ENCODE data around the gene SCN2A.

SCN2A gene

DNA sequence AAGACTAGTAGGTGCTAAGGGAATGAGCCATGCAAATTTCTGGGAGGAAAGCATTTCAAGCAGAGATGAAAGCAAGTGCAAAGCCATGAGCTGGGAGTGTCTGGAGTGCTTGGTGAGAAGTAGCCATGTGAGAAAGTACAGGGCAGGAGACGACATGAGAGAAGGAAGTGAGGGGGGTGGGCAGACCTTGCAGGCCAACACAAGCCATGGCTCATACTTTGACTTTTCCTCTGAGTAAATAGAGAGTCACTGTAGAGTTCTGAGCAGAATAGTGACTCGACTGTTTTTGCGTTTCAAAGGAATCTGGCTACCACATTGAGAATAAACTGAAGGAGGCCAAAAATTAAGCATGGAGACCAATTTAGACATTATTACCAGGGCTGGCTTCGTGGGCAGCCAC, 42.2 kb downstream of the SCN2A start:
- Histone ChIP-seq H3K36me3 (ENCODE audit: control insufficient read depth in 2 of 2, insufficient read depth in 2 of 2, low read length in 2 of 2) (no peaks in the 10 kb centered on the region), H3K4me3 (ENCODE audit: low read length in 2 of 2) (no peak overlapping the region), H3K27me3 (ENCODE audit: control insufficient read depth in 1 of 2, insufficient read depth in 2 of 2, low read length in 2 of 2) (no peaks in the 10 kb centered on the region), H3K9me3 (ENCODE audit: control insufficient read depth in 2 of 2, low read length in 2 of 2) (no peaks in the 10 kb centered on the region), H3K9ac (ENCODE audit: low read length in 2 of 2) (no peak overlapping the region), H3K4me1 (ENCODE audit: control insufficient read depth, insufficient read depth, low read length) (no peaks in the 10 kb centered on the region), H3K27ac (ENCODE audit: low read length) (no peak overlapping the region)

GRCh38 chr2:165283342-165283741, 44.1 kb downstream of the SCN2A start:
- H3K27me3 ChIP-seq (ENCODE audit: control insufficient read depth in 1 of 2, insufficient read depth in 2 of 2, low read length in 2 of 2) = no peaks in the 10 kb centered on the region
- no peaks in the 10 kb centered on the region for H3K4me1 ChIP-seq (ENCODE audit: control insufficient read depth, insufficient read depth, low read length)
- H3K9me3 ChIP-seq (ENCODE audit: control insufficient read depth in 2 of 2, low read length in 2 of 2) = peaks cover 0 to 2% of the 10 kb centered on the region in 2 donors
- no peak overlapping the region for H3K27ac ChIP-seq (ENCODE audit: low read length)
- no peaks in the 10 kb centered on the region for H3K36me3 ChIP-seq (ENCODE audit: control insufficient read depth in 2 of 2, insufficient read depth in 2 of 2, low read length in 2 of 2)
- no peak overlapping the region for H3K9ac ChIP-seq (ENCODE audit: low read length in 2 of 2)
- H3K4me3 ChIP-seq (ENCODE audit: low read length in 2 of 2) = no peak overlapping the region

DNA sequence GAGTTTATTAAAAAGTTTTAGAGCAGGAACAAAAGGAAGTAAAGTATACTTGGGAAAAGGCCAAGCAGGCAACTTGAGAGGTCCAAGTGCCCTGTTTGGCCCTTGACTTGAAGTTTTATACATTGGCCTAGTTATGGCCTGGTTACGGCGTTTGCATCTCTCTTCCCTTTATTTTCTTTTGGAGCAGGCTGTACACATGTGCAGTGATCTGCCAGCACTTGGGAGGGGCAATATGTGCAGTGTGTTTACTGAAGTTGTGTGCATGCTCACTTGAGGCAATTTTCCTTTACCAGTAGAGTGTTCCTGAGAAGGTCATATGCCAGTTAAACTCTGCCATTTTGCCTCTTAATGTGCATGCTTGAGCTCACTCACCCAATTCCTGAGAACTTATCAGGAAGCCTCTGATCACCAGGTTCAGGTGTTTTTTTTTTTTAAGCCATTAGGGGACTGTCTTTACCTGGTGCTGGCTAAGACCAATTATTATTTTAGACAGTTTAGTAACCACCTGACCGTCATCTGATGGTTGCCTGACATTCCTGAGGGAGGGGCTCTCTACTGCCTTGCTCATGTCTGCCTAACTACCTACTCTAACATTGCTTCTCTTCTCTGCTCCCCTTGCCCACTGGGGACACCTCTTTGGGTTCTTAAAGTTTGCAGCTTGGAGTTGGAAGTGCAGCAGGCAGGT, 48.0 kb downstream of the SCN2A start:
- peaks cover 0 to 2% of the 10 kb centered on the region in 2 donors for H3K9me3 ChIP-seq (ENCODE audit: control insufficient read depth in 2 of 2, low read length in 2 of 2)
- H3K9ac ChIP-seq (ENCODE audit: low read length in 2 of 2) = no peak overlapping the region
- H3K27ac ChIP-seq (ENCODE audit: low read length) = no peak overlapping the region
- H3K36me3 ChIP-seq (ENCODE audit: control insufficient read depth in 2 of 2, insufficient read depth in 2 of 2, low read length in 2 of 2) = no peaks in the 10 kb centered on the region
- no peaks in the 10 kb centered on the region for H3K27me3 ChIP-seq (ENCODE audit: control insufficient read depth in 1 of 2, insufficient read depth in 2 of 2, low read length in 2 of 2)
- no peak overlapping the region for H3K4me3 ChIP-seq (ENCODE audit: low read length in 2 of 2)
- H3K4me1 ChIP-seq (ENCODE audit: control insufficient read depth, insufficient read depth, low read length) = no peaks in the 10 kb centered on the region

- H3K36me3 ChIP-seq (ENCODE audit: control insufficient read depth in 2 of 2, insufficient read depth in 2 of 2, low read length in 2 of 2) = no peaks in the 10 kb centered on the region
- H3K9ac ChIP-seq (ENCODE audit: low read length in 2 of 2) = no peak overlapping the region
- peaks cover 0 to 2% of the 10 kb centered on the region in 2 donors for H3K9me3 ChIP-seq (ENCODE audit: control insufficient read depth in 2 of 2, low read length in 2 of 2)
- no peaks in the 10 kb centered on the region for H3K27me3 ChIP-seq (ENCODE audit: control insufficient read depth in 1 of 2, insufficient read depth in 2 of 2, low read length in 2 of 2)
- H3K27ac ChIP-seq (ENCODE audit: low read length) = no peak overlapping the region
- no peaks in the 10 kb centered on the region for H3K4me1 ChIP-seq (ENCODE audit: control insufficient read depth, insufficient read depth, low read length)
- H3K4me3 ChIP-seq (ENCODE audit: low read length in 2 of 2) = no peak overlapping the region
These were observed 49.9 kb downstream of the SCN2A start for GRCh38 chr2:165289069-165289468.

- Histone ChIP-seq H3K36me3 (ENCODE audit: control insufficient read depth in 2 of 2, insufficient read depth in 2 of 2, low read length in 2 of 2) (no peaks in the 10 kb centered on the region), H3K27ac (ENCODE audit: low read length) (no peak overlapping the region), H3K9ac (ENCODE audit: low read length in 2 of 2) (no peak overlapping the region), H3K9me3 (ENCODE audit: control insufficient read depth in 2 of 2, low read length in 2 of 2) (no peaks in the 10 kb centered on the region), H3K27me3 (ENCODE audit: control insufficient read depth in 1 of 2, insufficient read depth in 2 of 2, low read length in 2 of 2) (no peaks in the 10 kb centered on the region), H3K4me1 (ENCODE audit: control insufficient read depth, insufficient read depth, low read length) (no peaks in the 10 kb centered on the region), H3K4me3 (ENCODE audit: low read length in 2 of 2) (peak overlapping the region in 1 of 2 donors; percentile 54)
These were observed 54.5 kb downstream of the SCN2A start for GRCh38 chr2:165293440-165294420.

DNA sequence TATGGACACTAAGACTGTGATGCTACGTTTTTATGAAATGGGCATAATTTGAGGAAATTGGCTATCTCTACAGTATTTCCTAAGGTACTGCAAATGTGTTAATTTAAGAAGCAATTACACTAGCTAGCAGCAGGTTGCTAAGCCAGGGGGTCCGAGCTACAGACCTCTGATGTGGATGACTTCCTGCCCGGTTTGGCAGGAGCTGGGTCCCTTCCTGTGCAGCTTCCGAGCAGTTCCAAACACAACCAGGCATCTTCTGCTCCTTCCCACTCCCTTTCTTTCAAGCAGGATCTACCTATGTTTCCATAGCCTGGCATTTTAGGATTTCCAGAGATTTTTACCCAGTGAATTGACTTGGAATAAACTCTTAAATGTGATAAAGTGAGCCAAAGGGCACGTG, 55.7 kb downstream of the SCN2A start:
- H3K27ac ChIP-seq (ENCODE audit: low read length) = no peak overlapping the region
- no peaks in the 10 kb centered on the region for H3K27me3 ChIP-seq (ENCODE audit: control insufficient read depth in 1 of 2, insufficient read depth in 2 of 2, low read length in 2 of 2)
- no peaks in the 10 kb centered on the region for H3K9me3 ChIP-seq (ENCODE audit: control insufficient read depth in 2 of 2, low read length in 2 of 2)
- H3K36me3 ChIP-seq (ENCODE audit: control insufficient read depth in 2 of 2, insufficient read depth in 2 of 2, low read length in 2 of 2) = no peaks in the 10 kb centered on the region
- no peak overlapping the region for H3K9ac ChIP-seq (ENCODE audit: low read length in 2 of 2)
- H3K4me3 ChIP-seq (ENCODE audit: low read length in 2 of 2) = no peak overlapping the region
- no peaks in the 10 kb centered on the region for H3K4me1 ChIP-seq (ENCODE audit: control insufficient read depth, insufficient read depth, low read length)

DNA sequence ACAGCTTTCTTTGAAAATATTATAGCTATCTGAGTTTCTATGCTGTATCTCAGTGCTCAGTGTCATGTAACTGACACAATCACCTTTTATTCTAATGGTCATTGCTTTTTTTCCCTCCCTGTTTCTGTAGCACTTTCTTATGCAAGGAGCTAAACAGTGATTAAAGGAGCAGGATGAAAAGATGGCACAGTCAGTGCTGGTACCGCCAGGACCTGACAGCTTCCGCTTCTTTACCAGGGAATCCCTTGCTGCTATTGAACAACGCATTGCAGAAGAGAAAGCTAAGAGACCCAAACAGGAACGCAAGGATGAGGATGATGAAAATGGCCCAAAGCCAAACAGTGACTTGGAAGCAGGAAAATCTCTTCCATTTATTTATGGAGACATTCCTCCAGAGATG, 56.4 kb downstream of the SCN2A start:
- no peaks in the 10 kb centered on the region for H3K36me3 ChIP-seq (ENCODE audit: control insufficient read depth in 2 of 2, insufficient read depth in 2 of 2, low read length in 2 of 2)
- H3K27me3 ChIP-seq (ENCODE audit: control insufficient read depth in 1 of 2, insufficient read depth in 2 of 2, low read length in 2 of 2) = no peaks in the 10 kb centered on the region
- H3K27ac ChIP-seq (ENCODE audit: low read length) = no peak overlapping the region
- H3K4me3 ChIP-seq (ENCODE audit: low read length in 2 of 2) = no peak overlapping the region
- no peaks in the 10 kb centered on the region for H3K4me1 ChIP-seq (ENCODE audit: control insufficient read depth, insufficient read depth, low read length)
- no peak overlapping the region for H3K9ac ChIP-seq (ENCODE audit: low read length in 2 of 2)
- H3K9me3 ChIP-seq (ENCODE audit: control insufficient read depth in 2 of 2, low read length in 2 of 2) = no peaks in the 10 kb centered on the region

GRCh38 chr2:165305391-165306096, 66.3 kb downstream of the SCN2A start:
- no peaks in the 10 kb centered on the region for H3K4me1 ChIP-seq (ENCODE audit: control insufficient read depth, insufficient read depth, low read length)
- H3K27me3 ChIP-seq (ENCODE audit: control insufficient read depth in 1 of 2, insufficient read depth in 2 of 2, low read length in 2 of 2) = no peaks in the 10 kb centered on the region
- no peak overlapping the region for H3K9ac ChIP-seq (ENCODE audit: low read length in 2 of 2)
- no peaks in the 10 kb centered on the region for H3K9me3 ChIP-seq (ENCODE audit: control insufficient read depth in 2 of 2, low read length in 2 of 2)
- no peak overlapping the region for H3K27ac ChIP-seq (ENCODE audit: low read length)
- no peaks in the 10 kb centered on the region for H3K36me3 ChIP-seq (ENCODE audit: control insufficient read depth in 2 of 2, insufficient read depth in 2 of 2, low read length in 2 of 2)
- H3K4me3 ChIP-seq (ENCODE audit: low read length in 2 of 2) = no peak overlapping the region

DNA sequence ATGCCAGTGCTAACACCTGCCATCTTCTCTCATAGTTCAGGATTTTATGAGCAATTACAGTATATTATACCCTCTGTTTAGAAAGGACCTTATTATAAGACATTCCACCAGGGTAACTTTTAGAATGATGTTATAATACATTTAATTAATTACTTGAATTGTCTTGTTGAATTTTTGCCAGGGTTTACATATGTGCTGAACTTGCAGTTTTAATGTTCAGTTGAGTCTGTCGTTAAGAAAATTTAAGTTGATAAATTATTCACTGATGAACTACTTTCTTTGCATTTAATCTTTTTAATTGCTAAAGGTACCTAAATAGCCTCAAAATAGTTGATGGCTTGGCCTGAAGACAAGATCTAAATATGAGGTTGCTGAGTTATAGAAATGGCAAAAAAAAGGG, 68.1 kb downstream of the SCN2A start:
- Histone ChIP-seq H3K27ac (ENCODE audit: low read length) (no peak overlapping the region), H3K36me3 (ENCODE audit: control insufficient read depth in 2 of 2, insufficient read depth in 2 of 2, low read length in 2 of 2) (no peaks in the 10 kb centered on the region), H3K27me3 (ENCODE audit: control insufficient read depth in 1 of 2, insufficient read depth in 2 of 2, low read length in 2 of 2) (no peaks in the 10 kb centered on the region), H3K4me3 (ENCODE audit: low read length in 2 of 2) (no peak overlapping the region), H3K4me1 (ENCODE audit: control insufficient read depth, insufficient read depth, low read length) (no peaks in the 10 kb centered on the region), H3K9ac (ENCODE audit: low read length in 2 of 2) (no peak overlapping the region), H3K9me3 (ENCODE audit: control insufficient read depth in 2 of 2, low read length in 2 of 2) (no peaks in the 10 kb centered on the region)

DNA sequence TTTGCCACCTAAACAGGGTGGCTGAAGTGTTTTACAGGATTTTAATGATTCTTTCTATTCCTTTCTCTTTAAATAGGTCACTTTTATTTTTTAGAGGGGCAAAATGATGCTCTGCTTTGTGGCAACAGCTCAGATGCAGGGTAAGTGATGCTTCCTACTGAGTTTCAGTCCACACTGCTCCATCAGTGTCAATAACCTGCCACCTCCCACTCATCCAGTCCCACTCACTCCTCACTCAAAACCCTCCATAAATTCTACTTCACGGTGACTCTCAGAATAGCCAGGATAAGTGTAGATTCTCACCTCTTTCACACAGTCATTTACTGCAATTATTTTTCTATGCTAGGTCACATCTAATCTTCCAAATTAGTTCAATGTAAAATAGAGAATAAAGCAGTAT, 72.7 kb downstream of the SCN2A start:
- no peaks in the 10 kb centered on the region for H3K9me3 ChIP-seq (ENCODE audit: control insufficient read depth in 2 of 2, low read length in 2 of 2)
- H3K4me1 ChIP-seq (ENCODE audit: control insufficient read depth, insufficient read depth, low read length) = no peaks in the 10 kb centered on the region
- no peaks in the 10 kb centered on the region for H3K36me3 ChIP-seq (ENCODE audit: control insufficient read depth in 2 of 2, insufficient read depth in 2 of 2, low read length in 2 of 2)
- no peak overlapping the region for H3K4me3 ChIP-seq (ENCODE audit: low read length in 2 of 2)
- no peak overlapping the region for H3K27ac ChIP-seq (ENCODE audit: low read length)
- H3K27me3 ChIP-seq (ENCODE audit: control insufficient read depth in 1 of 2, insufficient read depth in 2 of 2, low read length in 2 of 2) = no peaks in the 10 kb centered on the region
- no peak overlapping the region for H3K9ac ChIP-seq (ENCODE audit: low read length in 2 of 2)
